A673 (cell line): ENCODE measurements around the gene PIGU.

Experiments
- EZH2 ChIP-seq: fragments of 200-600 bp; sonication (generic); IDR thresholded peaks from 2 replicates; pipeline ENCODE4 v1.6.1; 2017; ENCODE audit warnings: borderline replicate concordance, low read depth, mild to moderate bottlenecking, mixed read lengths, antibody characterized with exemption, low read length; ENCODE audit not compliant: poor library complexity, severe bottlenecking
- TF ChIP-seq, protein P1 (sequence below): fragments of 300-800, 200-600 bp; sonication (generic); conservative IDR thresholded peaks from 2 replicates; pipeline ENCODE4 v1.5.1; 2017; ENCODE audit warnings: low read depth, mild to moderate bottlenecking, antibody characterized with exemption, low read length, moderate library complexity, mixed read lengths

DNA sequence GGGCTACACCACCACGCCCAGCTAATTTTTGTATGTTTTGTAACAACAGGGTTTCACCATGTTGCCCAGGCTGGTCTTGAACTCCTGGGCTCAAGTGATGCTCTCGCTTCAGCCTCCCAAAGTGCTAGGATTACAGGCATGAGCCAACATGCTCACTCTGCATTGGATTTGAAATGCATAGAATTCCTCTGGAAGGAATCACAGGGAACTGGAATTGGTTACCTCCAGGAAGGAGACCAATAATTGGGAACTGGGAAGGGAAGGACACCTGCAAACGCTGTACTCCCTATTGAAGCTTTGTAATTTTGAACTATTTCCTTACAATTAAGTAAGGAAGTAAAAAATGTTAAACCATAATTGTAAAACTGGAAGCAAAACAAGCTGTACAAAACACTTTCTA is 14.9 kb upstream of the PIGU start:
- TF ChIP-seq, protein P1, sequence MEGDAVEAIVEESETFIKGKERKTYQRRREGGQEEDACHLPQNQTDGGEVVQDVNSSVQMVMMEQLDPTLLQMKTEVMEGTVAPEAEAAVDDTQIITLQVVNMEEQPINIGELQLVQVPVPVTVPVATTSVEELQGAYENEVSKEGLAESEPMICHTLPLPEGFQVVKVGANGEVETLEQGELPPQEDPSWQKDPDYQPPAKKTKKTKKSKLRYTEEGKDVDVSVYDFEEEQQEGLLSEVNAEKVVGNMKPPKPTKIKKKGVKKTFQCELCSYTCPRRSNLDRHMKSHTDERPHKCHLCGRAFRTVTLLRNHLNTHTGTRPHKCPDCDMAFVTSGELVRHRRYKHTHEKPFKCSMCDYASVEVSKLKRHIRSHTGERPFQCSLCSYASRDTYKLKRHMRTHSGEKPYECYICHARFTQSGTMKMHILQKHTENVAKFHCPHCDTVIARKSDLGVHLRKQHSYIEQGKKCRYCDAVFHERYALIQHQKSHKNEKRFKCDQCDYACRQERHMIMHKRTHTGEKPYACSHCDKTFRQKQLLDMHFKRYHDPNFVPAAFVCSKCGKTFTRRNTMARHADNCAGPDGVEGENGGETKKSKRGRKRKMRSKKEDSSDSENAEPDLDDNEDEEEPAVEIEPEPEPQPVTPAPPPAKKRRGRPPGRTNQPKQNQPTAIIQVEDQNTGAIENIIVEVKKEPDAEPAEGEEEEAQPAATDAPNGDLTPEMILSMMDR = no peak
- TF ChIP-seq EZH2 = no peak
